IPS-NIHi7 (cell line): ENCODE measurements around the gene GJB2.

Experiments used
- DNase-seq: peaks from one replicate; pipeline ENCODE4 v3.0.0; 2012; ENCODE audit warnings: mixed read lengths; ENCODE audit errors: extremely low spot score

The GJB2 gene

DNA sequence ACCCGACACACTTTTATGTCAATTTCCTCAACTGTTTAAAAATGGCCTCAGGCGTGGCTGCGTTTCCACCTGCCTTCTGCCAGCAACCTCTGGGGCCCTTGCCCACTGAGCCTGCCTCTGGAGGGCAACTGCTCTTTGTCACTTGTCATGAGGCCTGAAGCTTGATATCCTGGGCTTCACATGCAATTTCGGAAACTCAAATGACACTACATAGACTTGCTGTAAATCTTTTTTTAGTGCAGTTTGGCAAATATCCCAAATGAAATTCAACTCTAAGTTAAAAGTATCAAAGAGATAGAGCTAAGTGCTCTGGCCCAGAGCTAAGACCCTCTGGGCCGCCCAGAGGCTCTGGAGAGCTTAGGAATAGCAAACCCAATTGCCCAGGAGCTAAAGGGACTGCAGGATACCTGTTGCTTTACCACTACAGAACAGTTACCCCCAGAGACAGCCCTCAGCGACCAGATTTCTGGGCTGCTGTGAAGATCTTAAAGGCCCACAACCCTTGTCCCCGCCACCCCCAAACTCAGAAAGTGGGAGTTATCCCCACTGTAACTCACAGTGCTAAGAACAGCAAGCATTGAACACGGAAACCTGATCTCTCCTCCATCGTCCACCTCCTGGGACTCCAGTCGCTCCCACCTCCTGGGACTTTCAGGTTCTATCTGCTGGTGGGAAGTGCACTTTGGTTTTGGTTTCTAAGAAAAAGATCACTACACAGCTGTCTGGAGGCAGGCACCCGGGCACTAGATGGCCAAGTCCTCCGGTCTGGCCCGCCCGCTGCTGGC is 51.3 kb downstream of the GJB2 start:
- DNase-seq: no peak

- DNase-seq: no peak
Observed at GRCh38 chr13:20140487-20140886, 52.3 kb downstream of the GJB2 start.

- DNase-seq: no peak
Observed at GRCh38 chr13:20137875-20138274, 54.9 kb downstream of the GJB2 start.
